ENCODE measurements around the gene FCHSD2. TPM values are rescaled to one million over a fixed set of nuclear protein-coding genes. Genes with fewer than 3 reads are reported as not detected.
A peak's percentile ranks its signal among the peaks of the same experiment; 100 is the strongest.

FCHSD2 gene
- total and polyA plus RNA-seq, 4 donors, result 14.7 to 41.6 (median 32.6) TPM

DNA sequence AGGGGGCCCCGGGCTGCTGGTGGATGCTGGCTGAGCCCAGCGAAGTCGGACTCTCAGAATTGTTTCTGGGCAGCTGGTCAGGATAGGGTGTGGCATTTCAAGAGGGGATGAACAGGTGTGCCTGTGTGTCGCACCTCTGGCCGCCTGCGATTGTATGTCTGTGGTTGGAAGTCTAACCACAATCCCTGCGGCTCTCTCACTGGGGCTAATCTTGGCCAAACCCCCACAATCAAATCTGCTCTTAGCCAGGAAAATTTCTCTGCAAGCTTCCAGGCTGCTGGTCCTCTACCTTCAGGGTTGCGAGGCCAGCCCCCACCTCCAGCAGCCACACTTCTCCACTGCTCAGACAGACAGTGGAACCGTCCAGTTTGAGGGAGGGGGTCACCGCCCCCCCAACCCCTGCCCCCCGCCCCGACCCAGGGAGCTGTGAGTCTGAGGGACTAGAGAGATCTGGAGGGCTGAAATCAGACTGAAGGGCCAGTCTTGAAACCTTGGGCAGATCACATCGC is 327.0 kb downstream of the FCHSD2 start:
- Histone ChIP-seq H3K27ac (ENCODE audit: low read depth in 1 of 2, low read length in 1 of 2) (peak overlapping the region; percentile 98 to 99), H3K4me1 (ENCODE audit: control insufficient read depth in 5 of 5, insufficient read depth in 5 of 5, low read length in 5 of 5) (peaks cover 8 to 19% (median 14%) of the 10 kb centered on the region in 5 donors), H3K36me3 (ENCODE audit: control insufficient read depth in 4 of 4, insufficient read depth in 4 of 4, low read length in 4 of 4) (peaks cover 0 to 16% (median 8%) of the 10 kb centered on the region in 4 donors), H3K9ac (ENCODE audit: insufficient read depth in 1 of 2, low read length in 2 of 2) (peak overlapping the region; percentile 31 to 47), H3K27me3 (ENCODE audit: control insufficient read depth in 3 of 3, insufficient read depth in 3 of 3, low read length in 2 of 3) (no peaks in the 10 kb centered on the region), H3K4me3 (peak overlapping the region; percentile 90), H3K9me3 (ENCODE audit: control insufficient read depth in 4 of 4, insufficient read depth in 3 of 4, low read length in 3 of 4) (peaks cover 0 to 2% (median 0%) of the 10 kb centered on the region in 4 donors)
- DNase-seq (no peak), ATAC-seq (ENCODE audit: insufficient read depth, low FRiP score) (no peak)
- TF ChIP-seq CTCF (IDR thresholded peaks at IDR 0.05; ENCODE audit: control extremely low read depth, extremely low read depth), result no peak
- 10 to 17% methylated on average over 13 of the region's 13 CpGs for WGBS, 2 donors

DNA sequence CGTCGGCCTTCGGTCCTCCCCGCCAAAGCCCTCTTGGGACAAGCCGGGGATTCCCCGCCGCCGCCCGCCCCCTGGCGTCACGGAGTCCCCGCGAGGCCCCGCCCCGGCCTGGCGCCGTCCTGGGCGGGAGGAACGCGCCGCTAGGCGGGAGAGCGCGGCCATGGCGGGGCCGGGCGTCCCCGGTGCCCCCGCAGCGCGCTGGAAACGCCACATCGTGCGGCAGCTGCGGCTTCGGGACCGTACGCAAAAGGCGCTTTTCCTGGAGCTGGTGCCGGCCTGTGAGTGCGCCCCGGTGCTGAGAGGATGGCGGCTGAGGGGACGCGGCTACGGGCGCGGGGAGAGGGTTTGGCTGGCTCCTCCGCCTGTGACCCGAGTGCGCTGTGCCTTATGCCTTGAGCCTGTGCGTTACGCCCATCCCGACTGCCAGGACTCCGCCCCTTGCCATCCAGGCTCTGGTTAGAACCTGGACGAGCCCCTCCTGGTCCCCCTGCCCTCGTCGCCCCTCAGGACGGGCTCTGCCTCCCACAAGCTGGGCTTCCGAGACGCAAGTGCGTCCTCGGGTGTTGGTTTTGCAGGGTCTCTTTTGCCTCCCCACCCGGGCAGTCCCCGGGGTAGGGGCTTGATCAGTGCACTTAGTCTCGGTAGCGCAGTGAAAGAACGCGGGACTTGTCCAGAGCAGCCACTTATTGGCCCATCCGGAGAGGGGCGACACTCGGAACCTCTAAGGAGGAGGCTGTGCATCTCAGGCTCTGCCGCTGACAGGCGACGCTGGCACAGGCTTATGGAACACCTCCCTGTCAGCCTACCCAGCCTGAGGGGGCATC is 327.6 kb downstream of the FCHSD2 start, which contains the start of gene ATG16L2:
TSS of gene ATG16L2 (plus strand) at position 126 of the 824 bp plus-strand sequence. CDS start at position 161, 35 bp downstream.
- H3K4me3 ChIP-seq, result peak within 1 kb of the TSS; percentile 90
- H3K27ac ChIP-seq (ENCODE audit: low read depth in 1 of 2, low read length in 1 of 2), result peak within 1 kb of the TSS; percentile 98 to 99
- no peaks in the 10 kb centered on the region for H3K27me3 ChIP-seq (ENCODE audit: control insufficient read depth in 3 of 3, insufficient read depth in 3 of 3, low read length in 2 of 3)
- 0% methylated on average over 60 to 75 of the region's 75 CpGs for WGBS, 2 donors
- H3K36me3 ChIP-seq (ENCODE audit: control insufficient read depth in 4 of 4, insufficient read depth in 4 of 4, low read length in 4 of 4), result peaks cover 0 to 16% (median 8%) of the 10 kb centered on the region in 4 donors
- peaks cover 0 to 2% (median 0%) of the 10 kb centered on the region in 4 donors for H3K9me3 ChIP-seq (ENCODE audit: control insufficient read depth in 4 of 4, insufficient read depth in 3 of 4, low read length in 3 of 4)
- no peak for TF ChIP-seq CTCF (IDR thresholded peaks at IDR 0.05; ENCODE audit: control extremely low read depth, extremely low read depth)
- peak; percentile 93 for ATAC-seq (ENCODE audit: insufficient read depth, low FRiP score)
- H3K9ac ChIP-seq (ENCODE audit: insufficient read depth in 1 of 2, low read length in 2 of 2), result peak within 1 kb of the TSS; percentile 51 to 81
- H3K4me1 ChIP-seq (ENCODE audit: control insufficient read depth in 5 of 5, insufficient read depth in 5 of 5, low read length in 5 of 5), result peaks cover 8 to 19% (median 14%) of the 10 kb centered on the region in 5 donors
- peak; percentile 91 to 93 (median 91) for DNase-seq

DNA sequence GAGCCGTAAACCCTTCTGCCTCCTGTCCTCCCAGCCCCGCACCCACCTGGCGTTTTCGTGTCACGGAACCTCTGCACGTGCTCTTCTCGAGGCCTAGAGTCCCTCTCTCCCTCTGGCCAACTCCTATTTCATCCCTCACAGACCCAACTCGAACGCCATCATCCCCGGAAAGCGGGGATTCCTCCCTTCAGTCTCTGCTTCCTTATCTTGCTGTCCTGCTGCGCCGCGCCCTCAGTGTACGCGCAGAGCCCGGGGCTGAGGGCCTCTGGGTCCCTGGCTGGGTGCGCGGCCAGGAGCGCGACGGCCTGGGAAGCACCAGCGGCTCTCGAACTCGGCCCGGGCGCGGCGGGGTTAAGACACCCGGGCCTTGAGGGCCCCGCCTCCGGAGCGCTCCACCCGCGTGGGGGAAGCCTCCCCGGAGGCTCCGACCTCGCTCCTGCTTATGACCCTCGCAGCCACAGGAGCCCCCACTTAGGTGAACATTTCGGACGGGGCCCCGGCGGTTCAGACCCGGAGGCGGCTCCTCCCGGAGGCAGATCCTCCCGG is 328.3 kb downstream of the FCHSD2 start:
- Histone ChIP-seq H3K27me3 (ENCODE audit: control insufficient read depth in 3 of 3, insufficient read depth in 3 of 3, low read length in 2 of 3) (no peaks in the 10 kb centered on the region), H3K9ac (ENCODE audit: insufficient read depth in 1 of 2, low read length in 2 of 2) (peak overlapping the region; percentile 51 to 56), H3K36me3 (ENCODE audit: control insufficient read depth in 4 of 4, insufficient read depth in 4 of 4, low read length in 4 of 4) (peaks cover 0 to 14% (median 5%) of the 10 kb centered on the region in 4 donors), H3K9me3 (ENCODE audit: control insufficient read depth in 4 of 4, insufficient read depth in 3 of 4, low read length in 3 of 4) (peaks cover 0 to 2% (median 0%) of the 10 kb centered on the region in 4 donors), H3K4me3 (peak overlapping the region; percentile 90), H3K27ac (ENCODE audit: low read depth in 1 of 2, low read length in 1 of 2) (peak overlapping the region; percentile 98 to 99), H3K4me1 (ENCODE audit: control insufficient read depth in 5 of 5, insufficient read depth in 5 of 5, low read length in 5 of 5) (peaks cover 8 to 19% (median 14%) of the 10 kb centered on the region in 5 donors)
- TF ChIP-seq CTCF (IDR thresholded peaks at IDR 0.05; ENCODE audit: control extremely low read depth, extremely low read depth), result no peak
- ATAC-seq (ENCODE audit: insufficient read depth, low FRiP score), result peak; percentile 89
- 0% methylated on average over 47 of the region's 47 CpGs for WGBS, 2 donors
- DNase-seq, result peak in 1 of 3 donors; percentile 90
